MM.1S (cell line): ENCODE measurements around the gene CDHR5.

Source experiments
- DNase-seq: peaks from one replicate; pipeline ENCODE4 v3.0.0-alpha.2; 2015
- H2AFZ ChIP-seq: fragments of 300-600 bp; sonication (generic); 2 replicates; pipeline ENCODE4 v1.6.0; 2016; ENCODE audit warnings: antibody characterized with exemption, low read length
- H3F3A ChIP-seq: fragments of 300-600 bp; sonication (generic); 2 replicates; pipeline ENCODE4 v1.6.1; 2016; ENCODE audit warnings: mild to moderate bottlenecking, antibody characterized with exemption, low read length, moderate library complexity, mixed read lengths; ENCODE audit not compliant: insufficient read depth
- H3K27ac ChIP-seq: fragments of 300-600 bp; sonication (generic); 2 replicates; pipeline ENCODE4 v1.5.1; 2016; ENCODE audit warnings: mild to moderate bottlenecking, low read length
- H3K27me3 ChIP-seq: fragments of 300-600 bp; sonication (generic); replicated peaks from 2 replicates; pipeline ENCODE4 v1.6.0; 2016; ENCODE audit warnings: low read length; ENCODE audit not compliant: insufficient read depth
- H3K36me3 ChIP-seq: fragments of 300-600 bp; sonication (generic); replicated peaks from 2 replicates; pipeline ENCODE4 v1.6.1; 2016; ENCODE audit warnings: mild to moderate bottlenecking, low read length, mixed read lengths; ENCODE audit not compliant: insufficient read depth
- H3K4me1 ChIP-seq: fragments of 300-600 bp; sonication (generic); 2 replicates; pipeline ENCODE4 v1.6.1; 2016; ENCODE audit warnings: low read length, mixed read lengths
- H3K4me2 ChIP-seq: fragments of 300-600 bp; sonication (generic); 2 replicates; pipeline ENCODE4 v1.6.0; 2016; ENCODE audit warnings: low read depth, low read length
- H3K4me3 ChIP-seq: fragments of 300-600 bp; sonication (generic); 2 replicates; pipeline ENCODE4 v1.5.1; 2016; ENCODE audit warnings: low read length, mixed read lengths
- H3K79me2 ChIP-seq: fragments of 300-600 bp; sonication (generic); 2 replicates; pipeline ENCODE4 v1.6.1; 2016; ENCODE audit warnings: mixed run types, low read length, mixed read lengths
- H3K9ac ChIP-seq: fragments of 300-600 bp; sonication (generic); 2 replicates; pipeline ENCODE4 v1.6.1; 2016; ENCODE audit warnings: low read length, mixed read lengths
- H3K9me2 ChIP-seq: fragments of 300-600 bp; sonication (generic); replicated peaks from 2 replicates; pipeline ENCODE4 v1.6.1; 2016; ENCODE audit warnings: mild to moderate bottlenecking, low read length, mixed read lengths; ENCODE audit not compliant: insufficient read depth
- H3K9me3 ChIP-seq: fragments of 300-600 bp; sonication (generic); replicated peaks from 2 replicates; pipeline ENCODE4 v1.6.1; 2016; ENCODE audit warnings: mild to moderate bottlenecking, low read length, mixed read lengths; ENCODE audit not compliant: insufficient read depth
- H4K20me1 ChIP-seq: fragments of 300-600 bp; sonication (generic); 2 replicates; pipeline ENCODE4 v1.6.1; 2016; ENCODE audit warnings: mild to moderate bottlenecking, low read length, moderate library complexity, mixed read lengths; ENCODE audit not compliant: insufficient read depth
- EZH2 ChIP-seq: fragments of 300-600 bp; sonication (generic); optimal IDR thresholded peaks from 2 replicates; pipeline ENCODE3; 2017; ENCODE audit warnings: low read depth, mild to moderate bottlenecking, antibody characterized with exemption, low read length, mixed read lengths
- EZH2phosphoT487 ChIP-seq: fragments of 300-600 bp; sonication (generic); IDR thresholded peaks from 2 replicates; pipeline ENCODE4 v1.6.1; 2018; ENCODE audit warnings: antibody characterized with exemption, low read length
- TF ChIP-seq, protein P1 (sequence below): fragments of 300-600 bp; sonication (generic); IDR thresholded peaks from 2 replicates; pipeline ENCODE4 v1.5.1; 2016; ENCODE audit warnings: antibody characterized with exemption, low read length, mixed read lengths

CDHR5 gene

DNA sequence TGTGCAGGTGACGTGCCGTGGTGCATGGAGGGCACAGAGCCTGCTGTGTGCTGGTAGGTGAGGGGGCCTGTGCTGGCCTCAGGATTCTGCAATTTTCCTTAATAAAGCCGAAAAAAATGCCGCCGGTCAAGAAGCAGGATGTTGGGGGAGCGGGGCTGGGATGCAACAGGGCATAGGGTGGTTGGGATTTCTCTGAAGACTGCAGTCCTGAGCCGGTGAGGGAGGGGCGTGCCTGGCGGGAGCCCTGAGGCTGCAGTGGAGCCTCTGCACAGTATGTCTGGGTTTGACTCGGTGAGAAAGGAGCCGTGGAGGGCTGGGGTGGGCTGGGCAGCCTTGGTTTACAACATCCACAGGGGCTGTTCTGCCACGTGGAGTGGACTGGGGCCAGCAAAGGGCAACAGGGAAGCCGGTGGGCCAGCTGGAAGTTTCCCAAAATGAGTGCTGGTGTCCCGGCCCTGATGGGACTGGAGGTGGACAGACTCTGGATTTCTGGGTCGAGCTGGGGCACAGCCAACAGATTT lies 1.3 kb downstream of the CDHR5 start:
- Histone ChIP-seq H2AFZ (no peak overlapping the region), H3K4me1 (peaks cover 5% of the 10 kb centered on the region), H3K27me3 (no peaks in the 10 kb centered on the region), H3K9me3 (no peaks in the 10 kb centered on the region), H3K4me3 (no peak overlapping the region), H3K9me2 (no peaks in the 10 kb centered on the region), H3K27ac (no peak overlapping the region), H3K36me3 (no peaks in the 10 kb centered on the region), H3K9ac (no peak overlapping the region), H3F3A (peaks cover 4% of the 10 kb centered on the region), H4K20me1 (no peaks in the 10 kb centered on the region), H3K4me2 (no peak overlapping the region), H3K79me2 (no peaks in the 10 kb centered on the region)
- no peak for DNase-seq
- no peak for TF ChIP-seq EZH2phosphoT487
- TF ChIP-seq EZH2, result no peak
- TF ChIP-seq, protein P1, sequence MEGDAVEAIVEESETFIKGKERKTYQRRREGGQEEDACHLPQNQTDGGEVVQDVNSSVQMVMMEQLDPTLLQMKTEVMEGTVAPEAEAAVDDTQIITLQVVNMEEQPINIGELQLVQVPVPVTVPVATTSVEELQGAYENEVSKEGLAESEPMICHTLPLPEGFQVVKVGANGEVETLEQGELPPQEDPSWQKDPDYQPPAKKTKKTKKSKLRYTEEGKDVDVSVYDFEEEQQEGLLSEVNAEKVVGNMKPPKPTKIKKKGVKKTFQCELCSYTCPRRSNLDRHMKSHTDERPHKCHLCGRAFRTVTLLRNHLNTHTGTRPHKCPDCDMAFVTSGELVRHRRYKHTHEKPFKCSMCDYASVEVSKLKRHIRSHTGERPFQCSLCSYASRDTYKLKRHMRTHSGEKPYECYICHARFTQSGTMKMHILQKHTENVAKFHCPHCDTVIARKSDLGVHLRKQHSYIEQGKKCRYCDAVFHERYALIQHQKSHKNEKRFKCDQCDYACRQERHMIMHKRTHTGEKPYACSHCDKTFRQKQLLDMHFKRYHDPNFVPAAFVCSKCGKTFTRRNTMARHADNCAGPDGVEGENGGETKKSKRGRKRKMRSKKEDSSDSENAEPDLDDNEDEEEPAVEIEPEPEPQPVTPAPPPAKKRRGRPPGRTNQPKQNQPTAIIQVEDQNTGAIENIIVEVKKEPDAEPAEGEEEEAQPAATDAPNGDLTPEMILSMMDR, result no peak

DNA sequence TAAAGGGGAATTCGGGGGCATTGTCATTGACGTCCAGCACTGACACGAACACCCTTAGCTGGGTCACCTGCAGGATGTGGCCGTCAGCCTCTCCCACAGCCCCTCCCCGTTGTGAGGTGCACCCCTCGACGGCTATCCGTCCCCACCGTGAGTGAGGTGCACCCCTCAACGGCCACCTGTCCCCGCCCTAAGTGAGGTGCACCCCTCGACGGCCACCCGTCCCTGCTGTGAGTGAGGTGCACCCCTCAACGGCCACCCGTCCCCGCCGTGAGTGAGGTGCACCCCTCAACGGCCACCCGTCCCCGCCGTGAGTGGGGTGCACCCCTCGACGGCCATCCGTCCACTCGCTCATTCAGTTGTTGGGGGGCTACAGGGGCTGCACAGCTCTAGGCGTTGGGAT lies 2.9 kb downstream of the CDHR5 start:
- no peak overlapping the region for H3K4me2 ChIP-seq
- DNase-seq, result no peak
- H3K9ac ChIP-seq, result no peak overlapping the region
- no peaks in the 10 kb centered on the region for H3K9me2 ChIP-seq
- H3K27ac ChIP-seq, result no peak overlapping the region
- no peaks in the 10 kb centered on the region for H3K4me1 ChIP-seq
- no peaks in the 10 kb centered on the region for H4K20me1 ChIP-seq
- no peaks in the 10 kb centered on the region for H3K9me3 ChIP-seq
- H3K27me3 ChIP-seq, result no peaks in the 10 kb centered on the region
- H3K36me3 ChIP-seq, result no peaks in the 10 kb centered on the region
- H3K79me2 ChIP-seq, result no peaks in the 10 kb centered on the region
- TF ChIP-seq EZH2phosphoT487, result no peak
- TF ChIP-seq, protein P1, result no peak
- TF ChIP-seq EZH2, result no peak
- no peaks in the 10 kb centered on the region for H3F3A ChIP-seq
- no peak overlapping the region for H3K4me3 ChIP-seq
- H2AFZ ChIP-seq, result no peak overlapping the region

DNA sequence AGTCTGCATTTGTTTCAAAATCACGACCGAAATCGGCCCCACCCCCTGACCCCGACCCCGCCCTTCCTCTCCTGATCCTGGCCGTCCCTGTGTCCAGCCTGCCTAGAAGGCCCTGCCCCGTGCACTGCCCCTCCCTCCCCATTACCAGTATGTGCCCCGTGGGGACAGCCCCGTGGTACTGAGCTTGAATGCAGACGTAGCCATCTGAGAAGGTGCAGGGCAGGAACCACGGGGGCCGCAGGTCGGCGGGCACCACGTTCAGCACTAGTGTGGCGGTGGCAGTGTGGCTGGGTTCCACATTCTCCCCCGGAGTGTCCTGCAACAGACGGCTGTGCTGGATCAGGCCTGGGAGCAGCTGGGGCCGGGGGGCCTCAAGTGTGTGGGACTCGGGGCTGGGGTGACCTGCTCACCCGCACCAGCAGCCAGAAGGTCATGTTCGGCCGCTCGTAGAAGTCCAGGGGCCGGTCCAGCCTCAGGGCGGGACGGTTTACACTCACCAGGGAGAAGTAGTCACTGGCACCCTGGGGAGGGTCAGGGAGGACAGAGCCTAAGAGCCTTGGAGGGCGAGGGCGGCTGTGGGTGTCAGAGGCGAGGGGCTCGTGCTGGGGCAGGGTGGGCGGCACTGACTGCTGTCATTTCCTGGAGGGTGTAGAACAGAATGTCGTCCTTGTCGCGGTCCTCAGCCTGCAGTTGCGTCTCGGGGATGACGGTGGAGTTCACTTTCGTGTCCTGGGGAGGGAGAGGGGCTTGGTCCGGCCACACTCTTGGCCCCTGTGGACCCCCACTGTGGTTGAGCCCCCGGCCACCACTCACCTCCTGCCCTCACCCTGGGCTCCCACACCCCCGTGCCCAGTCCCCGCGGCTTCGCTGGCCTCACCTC lies 3.6 kb downstream of the CDHR5 start:
- TF ChIP-seq, protein P1, result no peak
- no peak for TF ChIP-seq EZH2
- no peak for TF ChIP-seq EZH2phosphoT487
- H3K9me2 ChIP-seq, result no peaks in the 10 kb centered on the region
- peaks cover 4% of the 10 kb centered on the region; the same call in 1 of the 2 replicates for H3K4me1 ChIP-seq
- H4K20me1 ChIP-seq, result no peaks in the 10 kb centered on the region
- DNase-seq, result no peak
- H3K9me3 ChIP-seq, result no peaks in the 10 kb centered on the region
- no peaks in the 10 kb centered on the region for H3K36me3 ChIP-seq
- H3K27me3 ChIP-seq, result no peaks in the 10 kb centered on the region
- H3K4me3 ChIP-seq, result no peak overlapping the region
- no peak overlapping the region for H2AFZ ChIP-seq
- H3K79me2 ChIP-seq, result no peaks in the 10 kb centered on the region
- H3K4me2 ChIP-seq, result no peak overlapping the region
- no peak overlapping the region for H3K9ac ChIP-seq
- peaks cover 4% of the 10 kb centered on the region for H3F3A ChIP-seq
- H3K27ac ChIP-seq, result no peak overlapping the region
